Tibial artery (tissue), 4 donors: ENCODE measurements around the gene MLH3.

Experiments
- DNase-seq, 2 donors: peaks; one replicate each; pipeline ENCODE4 v3.0.0-alpha.2; 2019
- H3K27ac ChIP-seq, 2 donors: fragments of 200-600 bp; sonication (generic) in 1 of 2; 1 replicate in 1 of 2; 2 replicates in 1 of 2; pipeline ENCODE4 v1.5.1; 2018 to 2019; ENCODE audit warnings: mild to moderate bottlenecking in 1 of 2
- H3K27me3 ChIP-seq, 2 donors: fragments of 200-600 bp; sonication (generic) in 1 of 2; one replicate each; pipeline versions ENCODE4 v1.5.1 to v1.6.0; 2016 to 2019
- H3K36me3 ChIP-seq, 3 donors: fragments of 200-600 bp; sonication (generic) in 2 of 3; one replicate each; pipeline ENCODE4 v1.5.1; 2016 to 2019; ENCODE audit warnings: mild to moderate bottlenecking in 2 of 3
- H3K4me1 ChIP-seq, 4 donors: fragments of 200-600 bp; sonication (generic) in 2 of 4; 1 replicate in 3 of 4; 2 replicates in 1 of 4; pipeline ENCODE4 v1.5.1; 2016 to 2019
- H3K4me3 ChIP-seq, 2 donors: fragments of 200-600 bp; sonication (generic) in 1 of 2; 1 replicate in 1 of 2; 2 replicates in 1 of 2; pipeline ENCODE4 v1.5.1; 2018 to 2019; ENCODE audit warnings: mild to moderate bottlenecking in 2 of 2
- H3K9me3 ChIP-seq, 3 donors: fragments of 200-600 bp; sonication (generic) in 1 of 3; one replicate each; pipeline ENCODE4 v1.5.1; 2016 to 2019
- CTCF ChIP-seq, 2 experiments: fragments of 200-600 bp in 1 of 2; fragments of 450-650 bp in 1 of 2; IDR thresholded peaks; one replicate each; pipeline ENCODE4 v1.5.1; 2017 to 2019; ENCODE audit warnings: antibody characterized with exemption in 2 of 2, mild to moderate bottlenecking in 1 of 2, moderate library complexity in 1 of 2
- intact Hi-C: fragments of 100-400 bp; cut with DNase I; formaldehyde crosslinking; loops from one replicate; pipeline ENCODE4 v1.15.0; 2023; ENCODE audit warnings: low total_unique reads

MLH3 gene

GRCh38 chr14:75046275-75046674, 5.0 kb downstream of the MLH3 start:
- H3K36me3 ChIP-seq, result peaks cover 6 to 20% (median 10%) of the 10 kb centered on the region in 3 donors
- DNase-seq, result no peak
- H3K27me3 ChIP-seq, result no peaks in the 10 kb centered on the region
- no peak overlapping the region for H3K27ac ChIP-seq
- no peak overlapping the region for H3K4me3 ChIP-seq
- peaks cover 0 to 51% (median 31%) of the 10 kb centered on the region in 4 donors for H3K4me1 ChIP-seq
- TF ChIP-seq CTCF (IDR thresholded peaks at IDR 0.05), result no peak
- intact Hi-C loops, result no loop called here
- H3K9me3 ChIP-seq, result no peaks in the 10 kb centered on the region

- intact Hi-C loops, result no loop called here
- no peak overlapping the region for H3K4me3 ChIP-seq
- no peak overlapping the region for H3K27ac ChIP-seq
- peaks cover 0 to 40% (median 23%) of the 10 kb centered on the region in 4 donors for H3K4me1 ChIP-seq
- peaks cover 11 to 31% (median 16%) of the 10 kb centered on the region in 3 donors for H3K36me3 ChIP-seq
- DNase-seq, result no peak
- no peaks in the 10 kb centered on the region for H3K27me3 ChIP-seq
- no peak for TF ChIP-seq CTCF (IDR thresholded peaks at IDR 0.05)
- no peaks in the 10 kb centered on the region for H3K9me3 ChIP-seq
Measured at GRCh38 chr14:75044752-75045151, 6.5 kb downstream of the MLH3 start.

- no peaks in the 10 kb centered on the region for H3K27me3 ChIP-seq
- H3K36me3 ChIP-seq, result peaks cover 11 to 35% (median 16%) of the 10 kb centered on the region in 3 donors
- no peak for TF ChIP-seq CTCF (IDR thresholded peaks at IDR 0.05)
- H3K4me3 ChIP-seq, result no peak overlapping the region
- intact Hi-C loops, result no loop called here
- H3K4me1 ChIP-seq, result peaks cover 0 to 35% (median 20%) of the 10 kb centered on the region in 4 donors
- H3K9me3 ChIP-seq, result no peaks in the 10 kb centered on the region
- DNase-seq, result no peak
- no peak overlapping the region for H3K27ac ChIP-seq
Measured at GRCh38 chr14:75044322-75044721, 6.9 kb downstream of the MLH3 start.

GRCh38 chr14:75042035-75042434, 9.2 kb downstream of the MLH3 start:
- no peak for TF ChIP-seq CTCF (IDR thresholded peaks at IDR 0.05)
- no peak overlapping the region for H3K4me3 ChIP-seq
- DNase-seq, result no peak
- peaks cover 20 to 49% (median 23%) of the 10 kb centered on the region in 3 donors for H3K36me3 ChIP-seq
- no peak overlapping the region for H3K27ac ChIP-seq
- intact Hi-C loops, result no loop called here
- H3K27me3 ChIP-seq, result no peaks in the 10 kb centered on the region
- peaks cover 0 to 19% (median 14%) of the 10 kb centered on the region in 4 donors for H3K4me1 ChIP-seq
- no peaks in the 10 kb centered on the region for H3K9me3 ChIP-seq

GRCh38 chr14:75041613-75042012, 9.7 kb downstream of the MLH3 start:
- no peaks in the 10 kb centered on the region for H3K9me3 ChIP-seq
- no peaks in the 10 kb centered on the region for H3K27me3 ChIP-seq
- H3K27ac ChIP-seq, result no peak overlapping the region
- peaks cover 0 to 19% (median 14%) of the 10 kb centered on the region in 4 donors for H3K4me1 ChIP-seq
- peaks cover 20 to 53% (median 25%) of the 10 kb centered on the region in 3 donors for H3K36me3 ChIP-seq
- no peak for DNase-seq
- H3K4me3 ChIP-seq, result no peak overlapping the region
- TF ChIP-seq CTCF (IDR thresholded peaks at IDR 0.05), result no peak
- intact Hi-C loops, result no loop called here

GRCh38 chr14:75040959-75041358, 10.3 kb downstream of the MLH3 start:
- H3K4me3 ChIP-seq, result no peak overlapping the region
- DNase-seq, result no peak
- intact Hi-C loops, result no loop called here
- H3K27ac ChIP-seq, result no peak overlapping the region
- H3K9me3 ChIP-seq, result no peaks in the 10 kb centered on the region
- H3K27me3 ChIP-seq, result no peaks in the 10 kb centered on the region
- TF ChIP-seq CTCF (IDR thresholded peaks at IDR 0.05), result no peak
- H3K4me1 ChIP-seq, result peaks cover 0 to 19% (median 14%) of the 10 kb centered on the region in 4 donors
- peaks cover 20 to 60% (median 29%) of the 10 kb centered on the region in 3 donors for H3K36me3 ChIP-seq
